OCI-LY1 (cell line): ENCODE data around the gene PLXNA2.

ENCODE experiments used
- H2AFZ ChIP-seq: fragments of 200-600 bp; sonication (generic), shearing (Covaris generic); 2 replicates; pipeline ENCODE4 v1.6.0; 2014; ENCODE audit warnings: antibody characterized with exemption, mild to moderate bottlenecking, low read length
- H3F3A ChIP-seq: fragments of 200-600 bp; sonication (generic), shearing (Covaris generic); 2 replicates; pipeline ENCODE4 v1.6.0; 2014; ENCODE audit warnings: mild to moderate bottlenecking, antibody characterized with exemption, low read length, moderate library complexity; ENCODE audit not compliant: insufficient read depth
- H3K27ac ChIP-seq: fragments of 200-600 bp; sonication (generic); 2 replicates; pipeline ENCODE4 v1.5.1; 2014; ENCODE audit warnings: low read length, mixed run types, mild to moderate bottlenecking, low read depth; ENCODE audit not compliant: poor library complexity, severe bottlenecking
- H3K27me3 ChIP-seq: fragments of 200-600 bp; sonication (generic); 2 replicates; pipeline ENCODE4 v1.6.0; 2014; ENCODE audit warnings: antibody characterized with exemption, mild to moderate bottlenecking, low read length, moderate library complexity; ENCODE audit not compliant: insufficient read depth
- H3K36me3 ChIP-seq: fragments of 200-600 bp; sonication (generic); 2 replicates; pipeline ENCODE4 v1.6.1; 2014; ENCODE audit warnings: mild to moderate bottlenecking, antibody characterized with exemption, low read length, moderate library complexity, mixed read lengths; ENCODE audit not compliant: insufficient read depth
- H3K4me1 ChIP-seq: fragments of 200-600 bp; sonication (generic); 2 replicates; pipeline ENCODE4 v1.5.1; 2014; ENCODE audit warnings: mild to moderate bottlenecking, low read length, moderate library complexity; ENCODE audit not compliant: insufficient read depth, severe bottlenecking
- H3K4me2 ChIP-seq: fragments of 200-600 bp; sonication (generic), shearing (Covaris generic); 2 replicates; pipeline ENCODE4 v1.6.1; 2014; ENCODE audit warnings: low read length
- H3K4me3 ChIP-seq: fragments of 200-600 bp; sonication (generic); 2 replicates; pipeline ENCODE4 v1.5.1; 2014; ENCODE audit warnings: low read length, low read depth, mild to moderate bottlenecking, mixed read lengths; ENCODE audit not compliant: poor library complexity, severe bottlenecking
- H3K79me2 ChIP-seq: fragments of 200-600 bp; shearing (Covaris generic); 2 replicates; pipeline ENCODE4 v1.6.1; 2016; ENCODE audit warnings: mixed run types, low read length, mixed read lengths; ENCODE audit not compliant: insufficient read depth
- H3K9ac ChIP-seq: fragments of 200-600 bp; sonication (generic), shearing (Covaris generic); 2 replicates; pipeline ENCODE4 v1.6.1; 2014; ENCODE audit warnings: mild to moderate bottlenecking, low read length, mixed read lengths
- H3K9me2 ChIP-seq: fragments of 200-600 bp; sonication (generic), shearing (Covaris generic); 2 replicates; pipeline ENCODE4 v1.6.1; 2014; ENCODE audit warnings: low read depth, mild to moderate bottlenecking, low read length, mixed read lengths
- H3K9me3 ChIP-seq: fragments of 200-600 bp; shearing (Covaris generic); 2 replicates; pipeline ENCODE4 v1.6.1; 2014; ENCODE audit warnings: low read length, mixed read lengths
- H4K20me1 ChIP-seq: fragments of 200-600 bp; sonication (generic), shearing (Covaris generic); 2 replicates; pipeline ENCODE4 v1.6.0; 2016; ENCODE audit warnings: mild to moderate bottlenecking, low read length; ENCODE audit not compliant: insufficient read depth
- CTCF ChIP-seq: fragments of 200-600 bp; sonication (generic), shearing (Covaris generic); IDR thresholded peaks from 2 replicates; pipeline ENCODE4 v1.5.1; 2017; ENCODE audit warnings: mild to moderate bottlenecking, antibody characterized with exemption, low read length, moderate library complexity, mixed read lengths
- EZH2 ChIP-seq: fragments of 200-600 bp; sonication (generic), shearing (Covaris generic); IDR thresholded peaks from 2 replicates; pipeline ENCODE4 v1.8.0; 2017; ENCODE audit warnings: borderline replicate concordance, mixed run types, mild to moderate bottlenecking, antibody characterized with exemption, low read length, moderate library complexity, mixed read lengths

Gene PLXNA2

GRCh38 chr1:208238710-208239472, 5.3 kb downstream of the PLXNA2 start:
- Histone ChIP-seq H4K20me1 (no peaks in the 10 kb centered on the region), H2AFZ (no peak overlapping the region), H3K4me3 (no peak overlapping the region), H3K9ac (no peak overlapping the region), H3K79me2 (no peaks in the 10 kb centered on the region), H3K9me3 (no peaks in the 10 kb centered on the region), H3K4me1 (peaks cover 5% of the 10 kb centered on the region), H3K4me2 (no peak overlapping the region), H3K27me3 (no peaks in the 10 kb centered on the region; the same call in 1 of the 2 replicates), H3K36me3 (no peaks in the 10 kb centered on the region), H3K9me2 (no peaks in the 10 kb centered on the region), H3F3A (no peaks in the 10 kb centered on the region), H3K27ac (no peak overlapping the region)
- TF ChIP-seq EZH2 (no peak), CTCF (peak; percentile 36)

DNA sequence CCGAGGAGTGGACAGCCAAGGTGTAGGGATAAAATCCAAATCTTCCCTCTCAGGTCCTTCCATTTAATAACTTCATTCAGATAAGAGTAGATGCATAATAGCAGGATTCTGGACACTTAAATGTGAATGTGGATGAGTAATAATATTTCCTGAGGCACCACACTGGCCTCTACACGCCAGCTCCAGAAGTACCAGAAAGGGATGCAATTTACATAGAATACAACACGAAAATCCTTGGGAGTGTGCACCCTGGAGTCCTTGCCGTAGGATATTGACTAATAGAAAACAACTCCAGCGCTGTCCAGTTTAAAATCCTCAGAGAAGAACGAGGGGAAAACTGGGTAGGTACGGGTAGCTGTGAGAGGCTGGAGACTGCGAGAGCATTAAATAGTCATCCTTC, 6.9 kb downstream of the PLXNA2 start:
- no peaks in the 10 kb centered on the region for H3K9me2 ChIP-seq
- H3F3A ChIP-seq, result no peaks in the 10 kb centered on the region
- H3K4me2 ChIP-seq, result no peak overlapping the region
- H2AFZ ChIP-seq, result no peak overlapping the region
- no peak overlapping the region for H3K4me3 ChIP-seq
- no peaks in the 10 kb centered on the region for H3K9me3 ChIP-seq
- H3K36me3 ChIP-seq, result no peaks in the 10 kb centered on the region
- H3K4me1 ChIP-seq, result no peaks in the 10 kb centered on the region
- no peak overlapping the region for H3K9ac ChIP-seq
- no peak for TF ChIP-seq CTCF
- TF ChIP-seq EZH2, result no peak
- H4K20me1 ChIP-seq, result no peaks in the 10 kb centered on the region
- no peaks in the 10 kb centered on the region for H3K79me2 ChIP-seq
- H3K27me3 ChIP-seq, result no peaks in the 10 kb centered on the region
- no peak overlapping the region for H3K27ac ChIP-seq

DNA sequence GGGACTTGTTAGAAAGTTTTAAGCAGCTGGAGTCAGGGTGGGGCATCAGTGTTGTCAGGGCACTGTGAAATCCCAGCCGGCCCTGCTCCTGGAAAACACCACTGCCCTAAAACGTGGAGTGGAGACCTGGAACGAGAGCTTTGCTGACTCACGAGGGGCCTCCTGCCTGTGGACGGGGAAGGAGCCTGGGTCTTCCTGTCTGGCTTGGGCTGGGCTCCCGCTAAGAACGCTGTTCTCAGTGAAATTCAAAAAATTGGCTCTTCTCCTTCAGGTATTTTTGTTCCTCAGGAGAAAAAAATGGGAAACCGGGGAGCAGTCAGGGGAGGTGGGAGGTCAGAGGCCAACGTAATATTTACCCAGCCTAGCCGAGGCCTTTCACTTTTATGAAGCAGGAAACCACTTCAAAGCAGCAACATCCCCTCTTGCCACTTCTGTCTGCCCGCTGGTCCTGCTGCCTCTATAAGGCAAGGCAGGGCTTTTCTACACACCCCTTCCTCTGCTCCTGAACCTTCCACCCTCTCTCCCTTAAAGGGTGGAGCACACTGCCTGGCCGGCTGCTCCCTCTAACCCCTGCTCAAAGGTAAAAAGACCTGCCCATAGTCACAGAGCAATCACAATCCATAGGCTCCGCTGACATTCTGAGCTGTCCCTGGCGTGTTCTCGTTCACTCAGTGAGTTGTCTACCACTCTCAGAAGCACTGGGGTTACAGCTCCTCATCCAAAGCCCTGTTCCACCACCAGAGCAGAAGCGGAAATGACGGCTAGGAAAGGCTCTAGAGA, 8.0 kb downstream of the PLXNA2 start:
- Histone ChIP-seq H3K4me2 (no peak overlapping the region), H3F3A (no peaks in the 10 kb centered on the region), H3K4me1 (no peaks in the 10 kb centered on the region), H3K27me3 (no peaks in the 10 kb centered on the region), H3K27ac (no peak overlapping the region), H3K36me3 (no peaks in the 10 kb centered on the region), H3K4me3 (no peak overlapping the region), H3K79me2 (no peaks in the 10 kb centered on the region), H3K9ac (no peak overlapping the region), H3K9me3 (no peaks in the 10 kb centered on the region), H4K20me1 (no peaks in the 10 kb centered on the region), H3K9me2 (no peaks in the 10 kb centered on the region), H2AFZ (no peak overlapping the region)
- TF ChIP-seq EZH2 (no peak), CTCF (no peak)
